Measurements from ENCODE around the gene FGF12.

DNA sequence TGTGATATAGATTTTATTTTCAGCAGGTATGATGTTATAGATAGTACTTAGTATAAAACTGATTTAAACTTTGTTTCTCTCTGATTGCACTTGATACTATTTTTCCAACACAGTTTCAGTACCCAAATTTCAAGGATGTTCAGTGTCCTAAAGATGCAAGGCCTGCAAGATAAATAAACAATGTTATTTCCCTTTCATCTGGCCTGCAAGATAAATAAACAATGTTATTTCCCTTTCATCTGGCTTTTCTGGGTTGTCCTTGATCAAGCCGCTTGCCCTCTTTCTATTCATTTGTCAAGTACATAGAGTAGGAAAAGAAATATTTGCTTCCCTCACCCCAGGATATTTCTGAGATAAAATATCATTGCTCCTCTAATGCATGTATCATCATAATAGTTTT is 571.0 kb downstream of the FGF12 start:
- TF ChIP-seq, protein P1, sequence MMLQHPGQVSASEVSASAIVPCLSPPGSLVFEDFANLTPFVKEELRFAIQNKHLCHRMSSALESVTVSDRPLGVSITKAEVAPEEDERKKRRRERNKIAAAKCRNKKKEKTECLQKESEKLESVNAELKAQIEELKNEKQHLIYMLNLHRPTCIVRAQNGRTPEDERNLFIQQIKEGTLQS (IDR thresholded peaks at IDR 0.05): no peak
- TF ChIP-seq, protein P2, sequence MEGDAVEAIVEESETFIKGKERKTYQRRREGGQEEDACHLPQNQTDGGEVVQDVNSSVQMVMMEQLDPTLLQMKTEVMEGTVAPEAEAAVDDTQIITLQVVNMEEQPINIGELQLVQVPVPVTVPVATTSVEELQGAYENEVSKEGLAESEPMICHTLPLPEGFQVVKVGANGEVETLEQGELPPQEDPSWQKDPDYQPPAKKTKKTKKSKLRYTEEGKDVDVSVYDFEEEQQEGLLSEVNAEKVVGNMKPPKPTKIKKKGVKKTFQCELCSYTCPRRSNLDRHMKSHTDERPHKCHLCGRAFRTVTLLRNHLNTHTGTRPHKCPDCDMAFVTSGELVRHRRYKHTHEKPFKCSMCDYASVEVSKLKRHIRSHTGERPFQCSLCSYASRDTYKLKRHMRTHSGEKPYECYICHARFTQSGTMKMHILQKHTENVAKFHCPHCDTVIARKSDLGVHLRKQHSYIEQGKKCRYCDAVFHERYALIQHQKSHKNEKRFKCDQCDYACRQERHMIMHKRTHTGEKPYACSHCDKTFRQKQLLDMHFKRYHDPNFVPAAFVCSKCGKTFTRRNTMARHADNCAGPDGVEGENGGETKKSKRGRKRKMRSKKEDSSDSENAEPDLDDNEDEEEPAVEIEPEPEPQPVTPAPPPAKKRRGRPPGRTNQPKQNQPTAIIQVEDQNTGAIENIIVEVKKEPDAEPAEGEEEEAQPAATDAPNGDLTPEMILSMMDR (IDR thresholded peaks at IDR 0.05 in 2 of 3, conservative IDR thresholded peaks at IDR 0.05 in 1 of 3; ENCODE audit: borderline replicate concordance in 1 of 3, insufficient read depth in 1 of 3, low read depth in 2 of 3, low read length in 2 of 3): no peak
- TF ChIP-seq, protein P3, sequence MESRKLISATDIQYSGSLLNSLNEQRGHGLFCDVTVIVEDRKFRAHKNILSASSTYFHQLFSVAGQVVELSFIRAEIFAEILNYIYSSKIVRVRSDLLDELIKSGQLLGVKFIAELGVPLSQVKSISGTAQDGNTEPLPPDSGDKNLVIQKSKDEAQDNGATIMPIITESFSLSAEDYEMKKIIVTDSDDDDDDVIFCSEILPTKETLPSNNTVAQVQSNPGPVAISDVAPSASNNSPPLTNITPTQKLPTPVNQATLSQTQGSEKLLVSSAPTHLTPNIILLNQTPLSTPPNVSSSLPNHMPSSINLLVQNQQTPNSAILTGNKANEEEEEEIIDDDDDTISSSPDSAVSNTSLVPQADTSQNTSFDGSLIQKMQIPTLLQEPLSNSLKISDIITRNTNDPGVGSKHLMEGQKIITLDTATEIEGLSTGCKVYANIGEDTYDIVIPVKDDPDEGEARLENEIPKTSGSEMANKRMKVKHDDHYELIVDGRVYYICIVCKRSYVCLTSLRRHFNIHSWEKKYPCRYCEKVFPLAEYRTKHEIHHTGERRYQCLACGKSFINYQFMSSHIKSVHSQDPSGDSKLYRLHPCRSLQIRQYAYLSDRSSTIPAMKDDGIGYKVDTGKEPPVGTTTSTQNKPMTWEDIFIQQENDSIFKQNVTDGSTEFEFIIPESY (IDR thresholded peaks at IDR 0.05; ENCODE audit: extremely low read depth, insufficient replicate concordance, low read length): no peak
- TF ChIP-seq, protein P4, sequence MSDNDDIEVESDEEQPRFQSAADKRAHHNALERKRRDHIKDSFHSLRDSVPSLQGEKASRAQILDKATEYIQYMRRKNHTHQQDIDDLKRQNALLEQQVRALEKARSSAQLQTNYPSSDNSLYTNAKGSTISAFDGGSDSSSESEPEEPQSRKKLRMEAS (IDR thresholded peaks at IDR 0.05): no peak
- TF ChIP-seq ZNF274 (IDR thresholded peaks at IDR 0.05; ENCODE audit: low read depth, low read length): no peak
